Gastrocnemius medialis (tissue), 4 donors: Measurements from ENCODE around the gene ADPRHL1.

Experiments
- CTCF ChIP-seq, 5 experiments: fragments of 450-650 bp in 3 of 5; fragments of 200-600 bp in 2 of 5; sonication (generic) in 2 of 5; IDR thresholded peaks in 4 of 5; conservative IDR thresholded peaks in 1 of 5; 1 replicate in 4 of 5; 2 replicates in 1 of 5; pipeline ENCODE4 v1.5.1; 2016 to 2019; ENCODE audit warnings: antibody characterized with exemption in 5 of 5, mild to moderate bottlenecking in 3 of 5, moderate library complexity in 3 of 5
- POLR2A ChIP-seq, 2 donors: fragments of 450-650 bp; IDR thresholded peaks; one replicate each; pipeline ENCODE4 v1.6.1; 2017; ENCODE audit warnings: antibody characterized with exemption in 2 of 2, mild to moderate bottlenecking in 2 of 2, moderate library complexity in 2 of 2

GRCh38 chr13:113393226-113393562, 60.1 kb downstream of the ADPRHL1 start:
- TF ChIP-seq CTCF (IDR thresholded peaks at IDR 0.05 in 4 of 5, conservative IDR thresholded peaks at IDR 0.05 in 1 of 5) (no peak), POLR2A (IDR thresholded peaks at IDR 0.05) (no peak)
